ENCODE data around the gene MCTP2. TPM values are rescaled to one million over a fixed set of nuclear protein-coding genes. Genes with fewer than 3 reads are reported as not detected.
"Not testable (repeated sequence)": the region's sequence is repeated elsewhere in the genome, so short reads cannot be mapped to it uniquely, and the experiment has no call there.

The MCTP2 gene
- total RNA-seq, 1 donor from 2014 or later = 58.9 TPM

DNA sequence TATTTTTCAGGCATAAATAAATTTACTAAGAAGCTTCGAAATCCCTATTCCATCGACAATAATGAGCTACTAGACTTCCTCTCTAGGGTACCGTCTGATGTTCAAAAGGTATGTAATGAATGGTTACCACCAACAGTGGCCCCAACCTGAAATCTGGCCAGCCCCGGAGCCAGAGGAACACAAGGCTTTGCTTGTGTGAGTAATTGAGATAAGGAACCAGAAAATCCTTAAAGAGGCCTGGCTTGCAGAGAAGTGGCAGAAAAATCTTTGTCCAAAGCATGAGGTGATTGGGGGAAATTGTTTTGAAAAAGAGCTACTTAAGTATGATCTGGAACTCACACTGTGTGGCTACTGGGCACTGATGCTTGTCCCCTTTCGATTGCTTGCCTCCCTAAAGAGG, 245.3 kb downstream of the MCTP2 start:
- Mint-ChIP-seq H3K36me3 (ENCODE audit: low read depth) (peaks cover 42% of the 10 kb centered on the region), H3K9me3 (no peaks in the 10 kb centered on the region)
- intact Hi-C loops (cut with micrococcal nuclease) = no loop called here

DNA sequence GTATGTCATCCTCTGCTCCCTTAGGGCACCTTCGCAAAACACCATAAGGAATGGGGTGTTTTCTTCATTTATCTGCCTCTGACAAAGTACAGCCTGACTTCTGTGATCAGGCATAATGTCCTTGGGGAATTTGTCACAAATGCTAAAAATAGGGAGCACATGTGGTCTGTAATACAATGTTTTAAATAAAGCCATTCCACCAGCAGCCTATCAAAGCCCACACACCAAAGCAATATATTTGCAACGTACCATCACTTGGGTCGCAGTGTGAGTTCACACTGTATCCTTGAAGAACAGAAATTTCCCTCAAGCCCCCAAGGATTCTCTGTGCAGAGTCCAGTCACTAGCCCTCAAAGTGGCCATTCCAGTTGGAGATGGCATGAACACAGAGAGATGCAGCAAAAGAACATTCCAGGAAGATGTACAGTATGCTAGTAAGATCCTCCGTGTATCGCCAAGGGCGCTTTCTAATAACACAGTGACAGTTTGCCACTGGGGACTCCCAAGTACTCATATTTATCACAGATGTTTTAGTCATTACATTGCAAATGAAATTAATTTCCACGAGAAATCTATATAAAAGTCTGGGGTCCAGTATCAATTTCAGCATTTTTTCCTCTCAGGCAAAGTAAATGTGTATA, 246.7 kb downstream of the MCTP2 start:
- intact Hi-C loops (cut with micrococcal nuclease) = no loop called here
- Mint-ChIP-seq H3K27me3 (no peaks in the 10 kb centered on the region), H3K4me3 (no peak overlapping the region), H3K4me1 (no peaks in the 10 kb centered on the region), H3K27ac (no peak overlapping the region), H3K36me3 (ENCODE audit: low read depth) (peaks cover 43% of the 10 kb centered on the region), H3K9me3 (peaks cover 9% of the 10 kb centered on the region)
- no peak for DNase-seq

More for the DNA sequence above, 245.3 kb downstream of the MCTP2 start:
- no peak overlapping the region for H3K4me3 Mint-ChIP-seq
- no peak overlapping the region for H3K27ac Mint-ChIP-seq
- no peak for DNase-seq
- H3K27me3 Mint-ChIP-seq = no peaks in the 10 kb centered on the region
- no peaks in the 10 kb centered on the region for H3K4me1 Mint-ChIP-seq

DNA sequence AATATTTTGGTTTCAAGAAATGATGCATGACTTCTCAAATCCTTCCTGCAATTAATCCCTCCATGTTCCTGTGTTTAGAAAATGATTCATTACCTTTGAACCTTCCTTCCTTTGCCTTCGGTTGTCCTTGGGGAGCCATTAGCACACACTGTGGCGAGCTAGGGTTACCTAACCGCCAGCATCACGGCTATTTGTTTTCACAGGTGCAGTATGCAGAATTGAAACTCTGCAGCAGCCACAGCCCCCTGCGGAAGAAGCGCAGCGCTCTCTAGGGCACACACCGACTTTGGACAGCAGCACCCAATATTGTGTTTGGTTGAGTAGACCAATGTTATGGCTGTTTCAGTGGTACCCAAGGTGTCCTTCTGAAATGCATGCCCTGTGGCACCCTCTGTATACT, 247.4 kb downstream of the MCTP2 start:
- Mint-ChIP-seq H3K4me1 (no peaks in the 10 kb centered on the region), H3K4me3 (no peak overlapping the region), H3K36me3 (ENCODE audit: low read depth) (peaks cover 40% of the 10 kb centered on the region), H3K27ac (no peak overlapping the region), H3K27me3 (no peaks in the 10 kb centered on the region), H3K9me3 (peaks cover 9% of the 10 kb centered on the region)
- DNase-seq = no peak
- intact Hi-C loops (cut with micrococcal nuclease) = no loop called here

DNA sequence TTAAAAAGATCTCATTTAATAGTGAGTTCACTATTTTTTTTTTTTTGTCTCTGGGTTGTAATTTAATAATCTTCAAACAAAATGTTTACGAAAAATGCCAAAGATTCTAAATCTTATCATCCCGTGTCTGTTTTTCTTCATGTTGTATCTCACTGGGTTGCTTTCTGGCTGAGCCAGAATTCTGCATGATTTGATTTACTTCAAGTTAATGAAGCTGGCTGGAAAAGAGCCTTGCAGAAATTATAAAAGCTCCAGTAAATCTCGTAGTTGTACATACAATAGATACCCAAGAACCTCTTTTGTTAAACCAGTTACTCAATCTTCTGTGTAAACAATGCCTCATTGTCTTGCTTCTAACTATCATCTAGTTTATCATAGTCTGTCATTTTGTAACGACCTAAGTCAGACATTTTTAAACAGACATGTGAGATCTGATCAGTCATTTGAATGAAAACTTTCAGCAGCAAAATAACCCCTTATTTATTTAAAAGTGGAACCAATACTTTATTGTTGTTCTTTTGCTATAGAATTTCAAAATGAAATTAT, 249.0 kb downstream of the MCTP2 start:
- H3K36me3 Mint-ChIP-seq (ENCODE audit: low read depth) = peaks cover 36% of the 10 kb centered on the region
- H3K4me3 Mint-ChIP-seq = no peak overlapping the region
- no peaks in the 10 kb centered on the region for H3K27me3 Mint-ChIP-seq
- no peak for DNase-seq
- no peaks in the 10 kb centered on the region for H3K4me1 Mint-ChIP-seq
- no peak overlapping the region for H3K27ac Mint-ChIP-seq
- intact Hi-C loops (cut with micrococcal nuclease) = no loop called here
- peaks cover 9% of the 10 kb centered on the region for H3K9me3 Mint-ChIP-seq

DNA sequence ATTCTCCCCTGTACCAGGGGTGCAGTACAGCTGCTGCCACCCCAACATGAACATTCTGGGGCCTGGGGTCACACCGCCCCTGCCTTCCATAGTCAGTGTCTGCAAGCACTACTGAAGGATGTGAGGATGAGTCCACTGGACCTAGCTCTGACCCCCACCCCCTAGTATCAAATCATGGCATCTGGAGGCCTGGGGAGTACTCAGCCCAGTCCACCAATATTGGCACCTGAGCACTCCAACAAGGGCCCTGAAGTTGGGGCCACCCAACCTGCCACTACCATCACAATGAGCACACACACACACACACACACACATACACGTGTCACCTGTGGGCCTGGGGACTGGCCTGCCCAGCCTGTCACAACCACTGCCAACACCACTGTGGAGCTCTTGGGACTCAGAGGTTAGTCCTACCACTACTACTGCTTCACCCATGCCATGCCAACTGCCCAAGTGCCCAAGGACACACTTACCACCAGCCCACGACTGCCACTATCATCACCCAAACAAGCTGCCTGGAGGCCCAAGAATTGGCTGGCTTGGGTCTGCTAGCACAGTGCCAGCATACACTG, 253.9 kb downstream of the MCTP2 start:
- DNase-seq = no peak
- Mint-ChIP-seq H3K4me1 (no peaks in the 10 kb centered on the region), H3K27me3 (peaks cover 14% of the 10 kb centered on the region), H3K27ac (no peak overlapping the region), H3K9me3 (peaks cover 9% of the 10 kb centered on the region), H3K36me3 (ENCODE audit: low read depth) (peaks cover 13% of the 10 kb centered on the region), H3K4me3 (no peak overlapping the region)
- intact Hi-C loops (cut with micrococcal nuclease) = no loop called here

DNA sequence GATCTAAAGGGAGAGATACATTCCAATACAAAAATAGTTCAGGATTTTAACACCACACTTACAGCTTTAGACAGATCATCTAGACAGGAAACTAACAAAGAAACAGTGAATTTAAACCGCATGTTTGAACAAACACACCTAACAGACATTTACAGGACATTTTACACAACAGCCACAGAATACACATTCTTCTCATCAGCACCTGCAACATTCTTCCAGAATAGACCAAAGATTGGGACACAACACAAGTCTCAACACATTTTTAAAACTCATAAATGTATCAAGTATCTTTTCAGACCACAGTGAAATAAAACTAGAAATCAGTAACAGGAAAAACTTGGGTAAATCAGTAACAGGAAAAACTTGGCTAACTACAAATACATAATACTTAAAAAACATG, 256.3 kb downstream of the MCTP2 start:
- H3K9me3 Mint-ChIP-seq = peaks cover 3% of the 10 kb centered on the region
- H3K36me3 Mint-ChIP-seq (ENCODE audit: low read depth) = peaks cover 2% of the 10 kb centered on the region
- no peak overlapping the region for H3K4me3 Mint-ChIP-seq
- peaks cover 15% of the 10 kb centered on the region for H3K27me3 Mint-ChIP-seq
- DNase-seq = no peak
- intact Hi-C loops (cut with micrococcal nuclease) = no loop called here
- H3K27ac Mint-ChIP-seq = no peak overlapping the region
- no peaks in the 10 kb centered on the region for H3K4me1 Mint-ChIP-seq

DNA sequence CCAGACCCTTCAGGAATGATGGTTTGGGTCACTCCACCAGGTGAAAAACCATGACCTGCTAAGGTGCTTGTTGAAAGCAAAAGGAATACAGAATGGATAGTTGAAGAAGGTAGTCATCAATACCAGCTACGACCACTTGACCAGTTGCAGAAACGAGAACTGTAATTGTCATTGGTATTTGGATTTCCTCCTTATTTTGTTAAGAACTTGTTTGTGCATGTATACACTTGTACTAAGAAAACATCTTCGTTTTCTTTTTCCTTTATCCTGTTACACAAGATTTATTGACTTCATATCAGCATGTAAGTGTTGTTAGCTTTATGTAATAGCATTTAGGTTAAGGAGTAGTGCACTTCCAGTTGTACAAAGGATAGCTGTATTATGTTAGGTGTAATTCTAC, 261.8 kb downstream of the MCTP2 start:
- no peak for DNase-seq
- Mint-ChIP-seq H3K4me1 (no peaks in the 10 kb centered on the region), H3K9me3 (no peaks in the 10 kb centered on the region), H3K4me3 (no peak overlapping the region), H3K36me3 (ENCODE audit: low read depth) (no peaks in the 10 kb centered on the region), H3K27me3 (peaks cover 8% of the 10 kb centered on the region), H3K27ac (no peak overlapping the region)
- intact Hi-C loops (cut with micrococcal nuclease) = no loop called here

DNA sequence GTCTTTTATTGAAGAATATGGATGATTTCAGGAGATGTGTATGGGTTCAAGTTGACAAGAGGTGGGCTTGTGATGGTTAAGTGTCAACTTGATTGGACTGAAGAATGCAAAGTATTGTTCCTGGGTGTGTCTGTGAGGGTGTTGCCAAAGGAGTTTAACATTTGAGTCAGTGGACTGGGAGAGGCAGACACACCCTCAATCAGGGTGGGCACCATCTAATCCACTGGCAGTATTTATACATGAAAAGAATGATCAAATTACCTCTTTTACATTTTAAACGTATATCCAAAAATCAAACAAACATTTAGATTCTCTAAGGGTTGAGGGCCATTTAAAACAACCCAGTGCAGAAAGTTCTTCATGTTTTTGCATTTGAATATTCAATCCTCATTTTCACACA, 262.2 kb downstream of the MCTP2 start:
- H3K27me3 Mint-ChIP-seq; H3K36me3 Mint-ChIP-seq (ENCODE audit: low read depth); intact Hi-C loops (cut with micrococcal nuclease); H3K4me3 Mint-ChIP-seq; H3K4me1 Mint-ChIP-seq; DNase-seq; H3K27ac Mint-ChIP-seq; H3K9me3 Mint-ChIP-seq: not testable (repeated sequence)

DNA sequence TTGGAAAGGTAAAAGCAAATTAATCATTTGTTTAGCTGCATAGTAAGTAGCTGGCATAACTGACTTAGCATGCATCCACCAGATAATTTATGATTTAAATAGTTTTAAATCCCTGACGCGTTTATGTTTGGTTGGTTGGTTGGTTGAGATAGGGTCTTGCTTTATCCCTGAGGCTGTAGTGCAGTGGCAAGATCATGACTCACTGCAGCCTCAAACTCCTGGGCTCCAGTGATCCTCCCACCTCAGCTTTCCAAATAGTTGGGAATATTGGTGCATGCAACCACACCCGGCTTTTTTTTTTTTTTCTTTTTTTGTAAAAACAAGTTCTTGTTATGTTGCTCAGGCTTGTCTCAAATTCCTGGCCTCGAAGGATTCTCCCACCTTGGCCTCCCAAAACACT, 263.4 kb downstream of the MCTP2 start:
- intact Hi-C loops (cut with micrococcal nuclease) = no loop called here
- H3K4me3 Mint-ChIP-seq = no peak overlapping the region
- H3K27me3 Mint-ChIP-seq = peaks cover 4% of the 10 kb centered on the region
- no peaks in the 10 kb centered on the region for H3K4me1 Mint-ChIP-seq
- H3K36me3 Mint-ChIP-seq (ENCODE audit: low read depth) = no peaks in the 10 kb centered on the region
- no peaks in the 10 kb centered on the region for H3K9me3 Mint-ChIP-seq
- no peak overlapping the region for H3K27ac Mint-ChIP-seq
- no peak for DNase-seq

DNA sequence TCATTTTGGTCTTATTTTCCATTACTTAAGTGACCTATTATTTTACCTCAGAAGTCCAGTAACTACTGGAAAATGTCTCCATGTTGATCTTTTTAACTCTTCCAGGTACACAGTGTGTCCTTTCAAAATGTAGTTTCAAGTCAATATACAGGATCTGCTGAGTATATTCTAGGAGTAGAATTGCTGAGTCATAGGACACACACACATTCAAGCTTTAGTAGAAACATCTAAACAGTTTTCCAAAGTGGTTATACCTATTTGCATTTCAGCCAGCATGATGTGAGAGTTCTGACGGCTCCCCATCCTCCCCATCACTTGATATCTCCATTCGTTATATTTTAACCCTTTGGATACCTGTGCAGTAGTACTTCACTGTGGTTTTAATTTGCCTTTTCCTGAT, 271.9 kb downstream of the MCTP2 start:
- no peak overlapping the region for H3K4me3 Mint-ChIP-seq
- DNase-seq = no peak
- H3K27ac Mint-ChIP-seq = no peak overlapping the region
- H3K4me1 Mint-ChIP-seq = no peaks in the 10 kb centered on the region
- no peaks in the 10 kb centered on the region for H3K36me3 Mint-ChIP-seq (ENCODE audit: low read depth)
- intact Hi-C loops (cut with micrococcal nuclease) = no loop called here
- peaks cover 17% of the 10 kb centered on the region for H3K9me3 Mint-ChIP-seq
- H3K27me3 Mint-ChIP-seq = peaks cover 12% of the 10 kb centered on the region

DNA sequence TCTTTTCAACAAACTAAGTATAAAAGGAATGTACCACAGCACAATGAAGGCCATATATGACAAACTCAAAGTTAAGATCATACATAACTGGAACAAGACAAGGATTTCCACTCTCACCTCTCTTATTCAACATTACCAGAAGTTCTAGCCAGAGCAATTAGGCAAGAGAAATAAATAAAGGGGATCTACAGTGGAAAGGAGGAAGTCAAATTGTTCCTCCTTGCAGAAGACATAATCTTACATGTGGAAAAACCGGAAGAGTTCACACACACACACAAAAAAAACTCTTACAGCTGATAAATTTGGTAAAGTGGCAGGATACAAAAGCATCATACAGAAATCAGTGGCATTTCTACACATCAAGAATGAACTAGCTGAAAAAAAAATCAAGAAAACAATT, 277.9 kb downstream of the MCTP2 start:
- Mint-ChIP-seq H3K27me3 (peaks cover 7% of the 10 kb centered on the region), H3K4me1 (no peaks in the 10 kb centered on the region), H3K9me3 (peaks cover 13% of the 10 kb centered on the region), H3K36me3 (ENCODE audit: low read depth) (no peaks in the 10 kb centered on the region), H3K4me3 (no peak overlapping the region), H3K27ac (no peak overlapping the region)
- intact Hi-C loops (cut with micrococcal nuclease) = no loop called here
- DNase-seq = no peak

DNA sequence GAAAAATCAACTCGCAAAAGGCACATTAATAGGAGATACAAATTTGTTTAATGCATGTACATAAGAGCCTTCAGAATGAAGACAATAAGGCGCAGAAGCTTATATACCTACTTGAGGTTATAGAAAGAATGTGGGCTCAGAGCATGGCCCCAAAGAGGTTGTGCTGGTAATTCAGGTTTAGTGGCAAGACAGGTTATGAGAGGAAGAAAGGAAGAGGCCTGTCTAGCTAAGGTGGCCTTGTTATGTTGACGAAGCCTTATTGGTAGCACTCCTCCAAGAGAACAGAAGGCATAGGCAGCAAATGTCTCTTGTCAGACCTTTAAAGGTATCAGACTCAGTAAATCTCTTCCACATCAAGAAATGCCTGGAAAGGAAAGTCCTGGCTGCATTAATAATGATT, 290.8 kb downstream of the MCTP2 start:
- DNase-seq = no peak
- Mint-ChIP-seq H3K27me3 (peaks cover 3% of the 10 kb centered on the region), H3K9me3 (no peaks in the 10 kb centered on the region), H3K36me3 (ENCODE audit: low read depth) (no peaks in the 10 kb centered on the region), H3K4me1 (no peaks in the 10 kb centered on the region), H3K4me3 (no peak overlapping the region), H3K27ac (no peak overlapping the region)
- intact Hi-C loops (cut with micrococcal nuclease) = no loop called here

DNA sequence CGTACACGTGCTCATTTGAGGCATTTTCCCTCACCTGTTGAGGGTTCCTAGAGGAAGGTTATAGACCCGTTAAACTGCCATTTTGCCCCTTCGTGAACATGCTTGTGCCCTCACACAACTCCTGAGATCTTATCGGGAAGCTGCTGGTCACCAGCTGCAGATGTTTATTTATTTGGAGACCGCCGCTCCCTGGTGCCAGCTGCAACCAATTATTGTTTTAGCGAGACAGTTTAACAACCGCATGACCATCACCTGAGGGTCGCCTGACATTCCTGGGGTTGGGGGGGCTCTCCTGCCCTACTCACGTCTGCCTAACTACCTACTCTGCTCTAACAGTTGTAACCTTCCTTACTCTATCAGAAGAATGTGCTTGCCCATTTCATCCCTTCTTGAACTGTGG, 292.5 kb downstream of the MCTP2 start:
- Mint-ChIP-seq H3K4me3 (no peak overlapping the region), H3K27me3 (peaks cover 3% of the 10 kb centered on the region), H3K27ac (no peak overlapping the region), H3K9me3 (no peaks in the 10 kb centered on the region), H3K36me3 (ENCODE audit: low read depth) (no peaks in the 10 kb centered on the region), H3K4me1 (no peaks in the 10 kb centered on the region)
- intact Hi-C loops (cut with micrococcal nuclease) = no loop called here
- DNase-seq = no peak

DNA sequence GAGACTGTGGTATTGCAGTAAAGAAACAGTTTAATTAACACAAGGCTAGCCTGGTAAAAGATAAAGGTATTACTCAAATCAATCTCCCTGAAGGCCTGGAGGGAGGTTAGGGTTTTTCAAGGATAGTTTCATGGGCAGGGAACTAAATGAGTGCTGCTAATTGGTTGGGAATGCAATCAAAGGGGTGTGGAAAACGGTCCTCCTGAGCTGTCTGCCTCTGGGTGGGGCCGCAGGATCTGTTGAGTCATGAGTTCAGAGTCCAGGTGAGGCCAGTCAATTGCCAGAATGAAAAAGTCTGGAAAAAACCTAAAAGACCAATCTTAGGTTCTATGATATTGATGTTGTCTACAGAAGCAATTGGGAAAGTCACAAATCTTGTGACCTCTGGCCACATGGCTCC, 293.2 kb downstream of the MCTP2 start:
- no peaks in the 10 kb centered on the region for H3K9me3 Mint-ChIP-seq
- no peak for DNase-seq
- no peaks in the 10 kb centered on the region for H3K4me1 Mint-ChIP-seq
- no peak overlapping the region for H3K27ac Mint-ChIP-seq
- no peaks in the 10 kb centered on the region for H3K27me3 Mint-ChIP-seq
- intact Hi-C loops (cut with micrococcal nuclease) = no loop called here
- H3K36me3 Mint-ChIP-seq (ENCODE audit: low read depth) = no peaks in the 10 kb centered on the region
- no peak overlapping the region for H3K4me3 Mint-ChIP-seq
